WI38 (cell line): Measurements from ENCODE around the gene HSF5.

Experiments used
- H3K4me3 ChIP-seq: 2 replicates; pipeline ENCODE4 v1.5.1; 2011; ENCODE audit warnings: low read depth, mild to moderate bottlenecking, control low read depth, low read length
- CTCF ChIP-seq: IDR thresholded peaks from 2 replicates; pipeline ENCODE4 v1.5.1; 2012; ENCODE audit warnings: low read depth, mild to moderate bottlenecking, control low read depth, low read length

Gene HSF5

DNA sequence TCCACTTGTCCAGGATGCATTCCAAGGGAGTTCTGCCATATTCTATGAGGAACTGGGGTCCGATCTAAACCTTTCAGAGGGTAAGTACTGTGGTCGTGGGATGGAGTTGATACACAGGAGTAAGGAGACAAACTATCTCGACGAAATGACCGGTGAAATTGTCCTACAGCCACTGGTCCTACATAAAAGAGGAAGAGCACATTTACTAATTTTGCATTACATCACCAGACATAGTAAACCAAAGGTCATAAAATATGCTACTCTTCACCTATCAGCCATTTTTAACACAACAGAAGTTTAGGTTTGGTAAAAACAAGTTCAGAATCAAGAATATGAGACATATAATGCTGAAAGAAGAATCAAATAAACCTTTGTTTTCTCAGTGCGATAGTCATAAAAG, 8.1 kb downstream of the HSF5 start:
- no peak for TF ChIP-seq CTCF
- no peak overlapping the region for H3K4me3 ChIP-seq

DNA sequence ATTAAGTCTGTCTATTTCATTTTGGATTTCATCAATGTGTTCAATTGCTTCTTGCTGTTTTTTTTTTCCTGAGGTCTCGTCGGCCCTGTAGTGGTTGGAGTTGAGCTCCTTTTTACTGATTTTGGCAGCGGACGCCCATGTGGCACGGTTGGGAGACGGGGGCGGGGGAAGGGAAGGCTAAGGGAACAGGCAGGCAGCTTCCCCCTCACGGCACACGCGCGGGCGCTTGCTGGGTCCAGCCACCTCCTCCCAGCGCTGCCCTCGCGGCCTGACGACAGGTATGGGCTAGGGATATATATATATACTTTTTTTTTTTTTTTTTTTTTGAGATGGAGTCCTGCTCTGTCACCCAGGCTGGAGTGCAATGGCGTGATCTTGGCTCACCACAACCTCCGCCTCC, 11.4 kb downstream of the HSF5 start:
- no peak overlapping the region for H3K4me3 ChIP-seq
- no peak for TF ChIP-seq CTCF

DNA sequence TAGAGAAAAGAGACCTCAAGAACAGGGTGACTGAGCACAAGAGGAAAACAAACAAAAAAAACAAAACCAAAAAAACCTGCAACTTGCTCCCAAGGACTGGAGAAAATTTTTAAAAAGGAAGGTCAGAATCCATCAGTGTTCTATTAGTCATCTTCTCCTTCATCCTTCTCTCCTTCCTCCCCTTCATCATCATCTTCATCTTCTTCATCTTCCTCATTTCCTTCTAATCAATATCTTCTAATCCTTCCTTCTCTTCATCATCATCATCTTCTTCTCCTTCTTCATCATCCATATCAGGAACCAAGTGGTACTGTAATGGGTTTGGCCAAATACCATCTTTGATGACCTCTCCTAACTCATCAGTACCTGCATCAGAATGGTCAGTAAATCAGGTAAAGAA, 12.2 kb downstream of the HSF5 start:
- no peak overlapping the region for H3K4me3 ChIP-seq
- no peak for TF ChIP-seq CTCF

- no peak for TF ChIP-seq CTCF
- no peak overlapping the region for H3K4me3 ChIP-seq
These were observed 17.9 kb downstream of the HSF5 start for GRCh38 chr17:58470356-58470755.

GRCh38 chr17:58468944-58469343, 19.3 kb downstream of the HSF5 start:
- TF ChIP-seq CTCF, result no peak
- H3K4me3 ChIP-seq, result no peak overlapping the region

DNA sequence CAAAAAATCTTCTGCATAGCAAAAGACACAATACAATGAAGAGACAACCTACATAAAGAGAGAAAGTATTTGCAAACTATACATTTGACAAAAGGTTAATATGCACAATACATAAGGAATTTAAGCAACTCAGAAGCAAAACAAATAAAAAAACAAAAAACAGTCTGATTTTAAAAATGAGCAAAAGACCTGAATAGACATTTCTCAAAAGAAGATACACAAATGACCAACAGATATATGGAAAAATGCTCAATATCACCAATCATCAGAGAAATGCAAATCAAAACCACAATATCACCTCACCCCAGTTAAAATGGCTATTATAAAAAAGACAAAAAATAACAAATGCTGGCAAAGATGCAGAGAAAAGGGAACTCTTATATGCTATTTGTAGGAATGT, 32.7 kb downstream of the HSF5 start:
- TF ChIP-seq CTCF, result no peak
- H3K4me3 ChIP-seq, result no peak overlapping the region

GRCh38 chr17:58452738-58453137, 35.5 kb downstream of the HSF5 start:
- no peak for TF ChIP-seq CTCF
- H3K4me3 ChIP-seq, result no peak overlapping the region
